Measurements from ENCODE around the gene KBTBD13. TPM values are rescaled to one million over a fixed set of nuclear protein-coding genes. Genes with fewer than 3 reads are reported as not detected.

Gene KBTBD13
- total and polyA plus RNA-seq, 8 donors = 0.18 TPM; not detected in 7

Small RNAs within 50 kb of the gene (small RNA-seq; reads per million reads assigned to genes)
- 0 reads per million in 4 donors for gene AC013553.1

Other genes with a start within 250 kb of the KBTBD13 start
- gene PLEKHO2, start 234.8 kb upstream of the KBTBD13 start, total RNA-seq = 10 to 100 TPM in 4 of 5 donors, 1 to 10 TPM in 1; 9.0 to 23.9 (median 15.2) TPM
- 10 to 100 TPM in 2 of 3 donors, 1 to 10 TPM in 1; 7.5 to 25.4 (median 23.2) TPM for gene PLEKHO2, start 234.8 kb upstream of the KBTBD13 start, polyA plus RNA-seq
- 10 to 100 TPM in 2 of 5 donors, 1 to 10 TPM in 3; 4.0 to 43.8 (median 9.2) TPM for gene ANKDD1A, start 164.8 kb upstream of the KBTBD13 start, total RNA-seq
- 1 to 10 TPM; 1.5 to 2.7 (median 1.7) TPM for gene ANKDD1A, start 164.8 kb upstream of the KBTBD13 start, polyA plus RNA-seq
- gene SPG21, start 86.8 kb upstream of the KBTBD13 start, total RNA-seq = 100 to 1,000 TPM in 1 of 5 donors, 10 to 100 TPM in 4; 21.6 to 129 (median 68.2) TPM
- 10 to 100 TPM; 61.6 to 68.7 (median 67.7) TPM for gene SPG21, start 86.8 kb upstream of the KBTBD13 start, polyA plus RNA-seq
- gene MTFMT, start 47.1 kb upstream of the KBTBD13 start, total RNA-seq = 100 to 1,000 TPM in 1 of 5 donors, 10 to 100 TPM in 2, 1 to 10 TPM in 1, not detected in 1; 9.7 to 105 (median 20.2) TPM
- gene MTFMT, start 47.1 kb upstream of the KBTBD13 start, polyA plus RNA-seq = 10 to 100 TPM in 1 of 3 donors, 1 to 10 TPM in 2; 5.3 to 12.0 (median 6.1) TPM
- 10 to 100 TPM in 1 of 5 donors, not detected in 4; 19.7 TPM for gene SLC51B, start 31.4 kb upstream of the KBTBD13 start, total RNA-seq
- under 1 TPM in 2 of 3 donors, not detected in 1; 0.38 to 0.62 TPM for gene SLC51B, start 31.4 kb upstream of the KBTBD13 start, polyA plus RNA-seq
- 10 to 100 TPM in 2 of 5 donors, 1 to 10 TPM in 2, under 1 TPM in 1; 0.58 to 27.7 (median 9.6) TPM for gene RASL12, start 8.8 kb upstream of the KBTBD13 start, total RNA-seq
- gene RASL12, start 8.8 kb upstream of the KBTBD13 start, polyA plus RNA-seq = 10 to 100 TPM in 2 of 3 donors, 1 to 10 TPM in 1; 7.0 to 17.1 (median 12.2) TPM
- 1 to 10 TPM in 4 of 5 donors, not detected in 1; 1.8 to 5.3 (median 2.6) TPM for gene UBAP1L, start 38.5 kb downstream of the KBTBD13 start, total RNA-seq
- gene UBAP1L, start 38.5 kb downstream of the KBTBD13 start, polyA plus RNA-seq = 1 to 10 TPM in 2 of 3 donors, not detected in 1; 2.9 to 4.0 TPM
- 100 to 1,000 TPM in 1 of 5 donors, 10 to 100 TPM in 4; 12.7 to 127 (median 31.5) TPM for gene PDCD7, start 57.1 kb downstream of the KBTBD13 start, total RNA-seq
- 10 to 100 TPM; 10.7 to 16.6 (median 12.4) TPM for gene PDCD7, start 57.1 kb downstream of the KBTBD13 start, polyA plus RNA-seq
- 100 to 1,000 TPM in 1 of 5 donors, 10 to 100 TPM in 4; 28.6 to 121 (median 85.9) TPM for gene CLPX, start 108.6 kb downstream of the KBTBD13 start, total RNA-seq
- gene CLPX, start 108.6 kb downstream of the KBTBD13 start, polyA plus RNA-seq = 10 to 100 TPM; 11.1 to 17.7 (median 11.1) TPM
- 10 to 100 TPM in 3 of 5 donors, 1 to 10 TPM in 2; 1.8 to 28.7 (median 14.3) TPM for gene CILP, start 134.7 kb downstream of the KBTBD13 start, total RNA-seq
- 1 to 10 TPM in 2 of 3 donors, under 1 TPM in 1; 0.76 to 1.9 (median 1.8) TPM for gene CILP, start 134.7 kb downstream of the KBTBD13 start, polyA plus RNA-seq
- gene PARP16, start 210.1 kb downstream of the KBTBD13 start, total RNA-seq = 10 to 100 TPM in 2 of 5 donors, 1 to 10 TPM in 3; 2.6 to 17.5 (median 6.1) TPM
- gene PARP16, start 210.1 kb downstream of the KBTBD13 start, polyA plus RNA-seq = 1 to 10 TPM; 5.3 to 8.6 (median 7.4) TPM
- not detected for gene RNU5A-1, start 219.3 kb downstream of the KBTBD13 start, total RNA-seq
- gene RNU5A-1, start 219.3 kb downstream of the KBTBD13 start, polyA plus RNA-seq = not detected
- not detected for gene RNU5B-1, start 227.9 kb downstream of the KBTBD13 start, total RNA-seq
- gene RNU5B-1, start 227.9 kb downstream of the KBTBD13 start, polyA plus RNA-seq = not detected